DOHH2 (cell line): ENCODE measurements around the gene STRA8.

Experiments used
- H3F3A ChIP-seq: fragments of 200-600 bp; sonication (generic), shearing (Covaris generic); 2 replicates; pipeline ENCODE4 v1.6.0; 2016; ENCODE audit warnings: antibody characterized with exemption, mild to moderate bottlenecking; ENCODE audit not compliant: control insufficient read depth, insufficient read depth
- H3K27ac ChIP-seq: fragments of 200-600 bp; sonication (generic); 2 replicates; pipeline ENCODE4 v1.5.1; 2014; ENCODE audit warnings: low read depth, mild to moderate bottlenecking, low read length, moderate library complexity
- H3K27me3 ChIP-seq: fragments of 200-600 bp; sonication (generic); 2 replicates; pipeline ENCODE4 v1.6.1; 2014; ENCODE audit warnings: mild to moderate bottlenecking, low read length, mixed read lengths; ENCODE audit not compliant: control insufficient read depth
- H3K36me3 ChIP-seq: fragments of 200-600 bp; sonication (generic); 2 replicates; pipeline ENCODE4 v1.6.1; 2014; ENCODE audit warnings: mild to moderate bottlenecking, low read length, moderate library complexity, mixed read lengths; ENCODE audit not compliant: control insufficient read depth
- H3K4me1 ChIP-seq: fragments of 200-600 bp; sonication (generic); 2 replicates; pipeline ENCODE4 v1.6.1; 2014; ENCODE audit warnings: mild to moderate bottlenecking, low read length, mixed read lengths; ENCODE audit not compliant: control insufficient read depth
- H3K4me2 ChIP-seq: fragments of 200-600 bp; sonication (generic); 2 replicates; pipeline ENCODE4 v1.6.0; 2014; ENCODE audit warnings: mild to moderate bottlenecking, low read length, moderate library complexity
- H3K4me3 ChIP-seq: fragments of 200-600 bp; sonication (generic); 2 replicates; pipeline ENCODE4 v1.5.1; 2014; ENCODE audit warnings: mild to moderate bottlenecking, low read length, mixed read lengths
- H3K79me2 ChIP-seq: fragments of 200-600 bp; sonication (generic); 2 replicates; pipeline ENCODE4 v1.6.1; 2014; ENCODE audit warnings: mild to moderate bottlenecking, low read length, mixed read lengths; ENCODE audit not compliant: control insufficient read depth
- H3K9me2 ChIP-seq: fragments of 200-600 bp; sonication (generic); replicated peaks from 2 replicates; pipeline ENCODE4 v1.6.1; 2014; ENCODE audit warnings: mild to moderate bottlenecking, low read length, mixed read lengths; ENCODE audit not compliant: control insufficient read depth
- H3K9me3 ChIP-seq: fragments of 200-600 bp; sonication (generic); 2 replicates; pipeline ENCODE4 v1.6.1; 2014; ENCODE audit warnings: antibody characterized with exemption, low read length, mixed read lengths; ENCODE audit not compliant: control insufficient read depth, insufficient read depth
- H4K20me1 ChIP-seq: fragments of 200-600 bp; sonication (generic); 2 replicates; pipeline ENCODE4 v1.6.0; 2014; ENCODE audit warnings: low read depth, mild to moderate bottlenecking, antibody characterized with exemption, low read length, moderate library complexity; ENCODE audit not compliant: control insufficient read depth, insufficient read depth
- CTCF ChIP-seq: fragments of 200-600 bp; sonication (generic); IDR thresholded peaks from one replicate; pipeline ENCODE4 v1.5.1; 2014; ENCODE audit warnings: antibody characterized with exemption, mild to moderate bottlenecking, low read depth, low read length; ENCODE audit not compliant: poor library complexity, severe bottlenecking
- EZH2phosphoT487 ChIP-seq: fragments of 200-600 bp; sonication (generic); IDR thresholded peaks from 2 replicates; pipeline ENCODE4 v1.6.1; 2017; ENCODE audit warnings: borderline replicate concordance, mild to moderate bottlenecking, antibody characterized with exemption, low read length, moderate library complexity, mixed read lengths

Gene STRA8

GRCh38 chr7:135277161-135277560, 43.5 kb downstream of the STRA8 start:
- TF ChIP-seq CTCF: no peak
- TF ChIP-seq EZH2phosphoT487: no peak
- no peaks in the 10 kb centered on the region for H4K20me1 ChIP-seq
- H3K36me3 ChIP-seq: no peaks in the 10 kb centered on the region
- H3F3A ChIP-seq: no peaks in the 10 kb centered on the region
- H3K4me2 ChIP-seq: no peak overlapping the region
- no peaks in the 10 kb centered on the region for H3K79me2 ChIP-seq
- no peaks in the 10 kb centered on the region for H3K4me1 ChIP-seq
- no peaks in the 10 kb centered on the region for H3K9me3 ChIP-seq
- no peak overlapping the region for H3K4me3 ChIP-seq
- no peaks in the 10 kb centered on the region for H3K9me2 ChIP-seq
- peaks cover 19% of the 10 kb centered on the region for H3K27me3 ChIP-seq
- H3K27ac ChIP-seq: no peak overlapping the region

GRCh38 chr7:135281363-135281949, 47.8 kb downstream of the STRA8 start:
- Histone ChIP-seq H3K4me3 (no peak overlapping the region), H3K27ac (no peak overlapping the region), H3F3A (no peaks in the 10 kb centered on the region), H3K79me2 (no peaks in the 10 kb centered on the region), H3K4me2 (no peak overlapping the region), H3K27me3 (peaks cover 21% of the 10 kb centered on the region), H3K9me3 (no peaks in the 10 kb centered on the region), H3K36me3 (no peaks in the 10 kb centered on the region), H3K4me1 (no peaks in the 10 kb centered on the region), H3K9me2 (no peaks in the 10 kb centered on the region), H4K20me1 (no peaks in the 10 kb centered on the region)
- TF ChIP-seq CTCF (peak; percentile 100), EZH2phosphoT487 (no peak)

- Histone ChIP-seq H3F3A (no peaks in the 10 kb centered on the region), H3K27me3 (peaks cover 21% of the 10 kb centered on the region), H3K36me3 (no peaks in the 10 kb centered on the region), H3K79me2 (no peaks in the 10 kb centered on the region), H4K20me1 (no peaks in the 10 kb centered on the region), H3K9me2 (no peaks in the 10 kb centered on the region), H3K27ac (no peak overlapping the region), H3K9me3 (no peaks in the 10 kb centered on the region), H3K4me1 (no peaks in the 10 kb centered on the region), H3K4me2 (no peak overlapping the region), H3K4me3 (no peak overlapping the region)
- TF ChIP-seq CTCF: no peak
- TF ChIP-seq EZH2phosphoT487: no peak
Observed at GRCh38 chr7:135282561-135283254, 49.1 kb downstream of the STRA8 start.
